Mesothelial cell of epicardium (in vitro differentiated cells): ENCODE measurements around the gene DMBT1. TPM values are rescaled to one million over a fixed set of nuclear protein-coding genes. Genes with fewer than 3 reads are reported as not detected.

ENCODE experiments used
- DNase-seq, 2 experiments: peaks; one replicate each; pipeline ENCODE4 v3.0.0; 2021; ENCODE audit warnings: low spot score in 2 of 2; ENCODE audit not compliant: unreplicated experiment in 2 of 2
- H3K27ac Mint-ChIP-seq: 2 replicates; pipeline ENCODE4 v1.8.0; 2021; ENCODE audit warnings: mixed read lengths
- H3K27me3 Mint-ChIP-seq: 2 replicates; pipeline ENCODE4 v1.8.0; 2021; ENCODE audit warnings: low read depth, mixed read lengths
- H3K36me3 Mint-ChIP-seq: 2 replicates; pipeline ENCODE4 v1.8.0; 2021; ENCODE audit warnings: mixed read lengths
- H3K4me1 Mint-ChIP-seq: 2 replicates; pipeline ENCODE4 v1.8.0; 2021; ENCODE audit warnings: mixed read lengths
- H3K4me3 Mint-ChIP-seq: 2 replicates; pipeline ENCODE4 v1.8.0; 2021; ENCODE audit warnings: mild to moderate bottlenecking, moderate library complexity, mixed read lengths
- H3K9me3 Mint-ChIP-seq: 2 replicates; pipeline ENCODE4 v1.8.0; 2021; ENCODE audit warnings: mixed read lengths
- total RNA-seq: library from RNA; stranded (reverse); gene quantifications from 3 replicates; pipeline ENCODE4 v1.2.1, GENCODE V29; 2021
- TF ChIP-seq, protein P1 (sequence below): fragments of 200-600 bp; sonication (generic); IDR thresholded peaks from one replicate; pipeline ENCODE4 v1.5.0; 2021; ENCODE audit warnings: antibody characterized with exemption; ENCODE audit not compliant: unreplicated experiment

DMBT1 gene
- total RNA-seq, 1 donor from 2014 or later: not detected

DNA sequence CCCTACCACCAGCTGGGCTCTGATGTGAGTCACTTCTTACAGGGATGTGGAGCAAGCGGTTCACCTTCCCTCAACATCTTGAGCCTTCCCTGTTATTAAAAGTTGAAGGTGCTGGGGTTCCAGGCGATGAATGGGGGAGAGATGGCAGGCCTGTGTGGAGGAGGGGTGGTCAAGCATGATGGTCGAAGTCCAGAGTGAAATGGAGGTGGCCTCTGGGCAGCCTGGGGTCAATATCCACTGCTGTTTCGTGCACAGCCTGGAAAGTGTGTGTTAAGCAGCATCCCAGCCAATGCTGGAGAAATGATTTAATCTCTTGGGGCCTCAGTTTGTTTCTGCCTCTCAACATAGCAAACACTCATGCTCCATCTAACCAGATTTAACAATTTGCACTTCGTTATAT, 33.7 kb upstream of the DMBT1 start:
- peaks cover 47% of the 10 kb centered on the region for H3K27me3 Mint-ChIP-seq
- peaks cover 6% of the 10 kb centered on the region for H3K4me1 Mint-ChIP-seq
- DNase-seq: no peak
- H3K4me3 Mint-ChIP-seq: no peak overlapping the region
- TF ChIP-seq, protein P1, sequence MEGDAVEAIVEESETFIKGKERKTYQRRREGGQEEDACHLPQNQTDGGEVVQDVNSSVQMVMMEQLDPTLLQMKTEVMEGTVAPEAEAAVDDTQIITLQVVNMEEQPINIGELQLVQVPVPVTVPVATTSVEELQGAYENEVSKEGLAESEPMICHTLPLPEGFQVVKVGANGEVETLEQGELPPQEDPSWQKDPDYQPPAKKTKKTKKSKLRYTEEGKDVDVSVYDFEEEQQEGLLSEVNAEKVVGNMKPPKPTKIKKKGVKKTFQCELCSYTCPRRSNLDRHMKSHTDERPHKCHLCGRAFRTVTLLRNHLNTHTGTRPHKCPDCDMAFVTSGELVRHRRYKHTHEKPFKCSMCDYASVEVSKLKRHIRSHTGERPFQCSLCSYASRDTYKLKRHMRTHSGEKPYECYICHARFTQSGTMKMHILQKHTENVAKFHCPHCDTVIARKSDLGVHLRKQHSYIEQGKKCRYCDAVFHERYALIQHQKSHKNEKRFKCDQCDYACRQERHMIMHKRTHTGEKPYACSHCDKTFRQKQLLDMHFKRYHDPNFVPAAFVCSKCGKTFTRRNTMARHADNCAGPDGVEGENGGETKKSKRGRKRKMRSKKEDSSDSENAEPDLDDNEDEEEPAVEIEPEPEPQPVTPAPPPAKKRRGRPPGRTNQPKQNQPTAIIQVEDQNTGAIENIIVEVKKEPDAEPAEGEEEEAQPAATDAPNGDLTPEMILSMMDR: no peak
- peaks cover 4% of the 10 kb centered on the region for H3K9me3 Mint-ChIP-seq
- no peaks in the 10 kb centered on the region for H3K36me3 Mint-ChIP-seq
- H3K27ac Mint-ChIP-seq: no peak overlapping the region

DNA sequence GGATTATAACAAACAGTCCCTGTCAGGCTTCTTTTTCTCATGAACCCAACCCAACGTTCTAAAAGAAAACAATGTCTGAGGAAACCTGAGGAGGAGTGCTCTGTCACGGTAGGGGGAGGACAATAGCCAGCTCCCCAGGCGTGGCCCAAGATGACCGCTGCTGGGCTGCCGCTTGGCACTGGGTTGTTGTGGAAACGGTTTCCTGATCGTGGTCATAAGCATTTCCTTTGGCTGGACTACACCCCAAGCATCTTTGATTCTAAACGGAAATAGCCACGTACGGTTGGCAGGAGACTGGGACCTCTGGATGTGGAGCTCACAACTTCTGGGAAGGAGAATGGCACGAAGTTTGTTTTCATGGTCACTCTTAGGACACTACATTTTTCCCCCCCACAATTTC, 30.4 kb upstream of the DMBT1 start:
- TF ChIP-seq, protein P1: no peak
- Mint-ChIP-seq H3K9me3 (no peaks in the 10 kb centered on the region), H3K4me1 (peaks cover 9% of the 10 kb centered on the region), H3K27me3 (peaks cover 45% of the 10 kb centered on the region), H3K36me3 (no peaks in the 10 kb centered on the region), H3K4me3 (no peak overlapping the region), H3K27ac (no peak overlapping the region)
- no peak for DNase-seq

DNA sequence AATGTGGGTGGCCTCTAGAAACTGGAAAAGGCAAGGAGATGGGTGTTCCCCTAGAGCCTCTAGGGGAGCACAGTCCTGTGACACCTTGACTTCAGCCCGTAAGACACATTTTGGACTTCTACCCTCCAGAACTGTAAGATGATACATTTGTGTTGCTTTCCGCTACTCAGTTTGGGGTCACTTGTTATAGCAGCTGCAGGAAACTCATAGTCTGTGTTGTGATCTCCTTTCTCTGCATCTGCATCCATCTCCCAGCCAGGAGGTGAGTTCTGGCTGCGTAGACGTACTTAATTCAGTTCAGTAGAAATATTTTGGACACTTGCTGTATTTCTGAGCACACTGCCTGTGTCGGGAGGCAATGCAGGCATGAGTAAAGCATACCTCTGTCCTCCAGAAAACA, 29.3 kb upstream of the DMBT1 start:
- H3K9me3 Mint-ChIP-seq: no peaks in the 10 kb centered on the region
- DNase-seq: no peak
- no peak overlapping the region for H3K4me3 Mint-ChIP-seq
- H3K4me1 Mint-ChIP-seq: peaks cover 9% of the 10 kb centered on the region
- H3K27ac Mint-ChIP-seq: no peak overlapping the region
- H3K27me3 Mint-ChIP-seq: peaks cover 55% of the 10 kb centered on the region
- no peaks in the 10 kb centered on the region for H3K36me3 Mint-ChIP-seq
- TF ChIP-seq, protein P1: no peak

DNA sequence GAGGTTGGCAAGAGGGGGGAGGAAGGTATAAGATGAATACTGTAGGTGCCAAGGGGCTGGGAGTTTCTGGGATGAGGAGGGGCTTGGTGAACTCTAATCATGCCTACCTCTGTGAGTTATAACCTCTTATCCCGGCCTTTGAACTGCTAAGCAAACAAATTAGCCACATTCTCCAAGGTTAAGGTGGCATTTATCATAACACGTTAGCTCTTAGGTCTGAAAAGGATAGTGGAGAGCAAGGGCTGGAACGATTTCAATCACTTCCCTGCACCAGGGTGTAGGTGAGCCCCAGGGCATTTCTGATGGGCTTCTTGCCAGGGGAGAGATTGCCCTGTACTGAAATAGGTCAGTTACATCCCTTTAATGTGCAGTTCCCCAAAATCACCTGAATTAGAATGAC, 28.6 kb upstream of the DMBT1 start:
- H3K27ac Mint-ChIP-seq: no peak overlapping the region
- H3K4me3 Mint-ChIP-seq: no peak overlapping the region
- H3K36me3 Mint-ChIP-seq: no peaks in the 10 kb centered on the region
- peaks cover 9% of the 10 kb centered on the region for H3K4me1 Mint-ChIP-seq
- TF ChIP-seq, protein P1: no peak
- peaks cover 55% of the 10 kb centered on the region for H3K27me3 Mint-ChIP-seq
- DNase-seq: no peak
- H3K9me3 Mint-ChIP-seq: peaks cover 7% of the 10 kb centered on the region

DNA sequence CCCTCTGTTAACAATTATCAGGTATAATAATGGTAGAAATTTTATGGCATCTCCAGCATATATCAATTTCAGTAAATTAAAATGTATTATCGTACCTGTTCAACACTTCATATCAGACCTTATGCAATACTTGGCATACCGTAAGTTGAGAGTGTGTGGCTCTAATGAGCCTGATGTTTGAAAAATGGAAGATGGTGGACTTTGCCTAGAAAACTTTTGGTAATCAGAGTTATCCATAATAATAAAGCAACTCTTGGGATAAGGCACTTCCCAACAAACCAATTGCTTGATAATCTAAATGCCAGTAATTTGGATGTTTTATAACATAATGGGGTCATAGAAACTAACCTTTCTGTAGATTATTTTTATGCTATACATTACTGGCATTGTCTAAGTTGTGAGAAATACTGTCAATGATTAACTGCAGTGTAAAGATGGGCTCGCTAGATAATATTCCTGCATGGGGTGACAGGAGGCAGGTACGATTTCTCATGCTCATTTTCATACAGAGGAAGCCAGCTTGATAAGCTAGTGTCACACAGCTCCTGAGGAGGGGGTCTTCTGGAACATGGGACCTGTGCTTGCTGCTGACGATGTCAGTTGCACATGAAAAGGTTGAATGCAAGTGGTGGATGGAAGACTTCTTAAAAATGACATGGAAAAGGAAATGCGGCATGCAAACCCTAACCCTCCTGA, 27.8 kb upstream of the DMBT1 start:
- no peak overlapping the region for H3K4me3 Mint-ChIP-seq
- H3K36me3 Mint-ChIP-seq: no peaks in the 10 kb centered on the region
- no peak for DNase-seq
- H3K4me1 Mint-ChIP-seq: peaks cover 9% of the 10 kb centered on the region
- H3K9me3 Mint-ChIP-seq: peaks cover 7% of the 10 kb centered on the region
- TF ChIP-seq, protein P1: no peak
- no peak overlapping the region for H3K27ac Mint-ChIP-seq
- peaks cover 54% of the 10 kb centered on the region for H3K27me3 Mint-ChIP-seq
